HepG2 (cell line): Measurements from ENCODE around the gene NT5DC4. TPM values are rescaled to one million over a fixed set of nuclear protein-coding genes. Genes with fewer than 3 reads are reported as not detected.

Experiments
- ATAC-seq: fragments of 200-7000 bp; cut with Tn5 transposase; 3 replicates; pipeline ENCODE4 v1.9.1; 2020; ENCODE audit warnings: mild to moderate bottlenecking, moderate library complexity
- BruUV-seq: library from RNA; stranded (reverse); fragments of 400-500 nt; replicated peaks from 2 replicates; lab custom pipeline; 2021; lab: Mats Ljungman, UMichigan
- CTCF ChIA-PET: fragments of 300-600 bp; formaldehyde crosslinking; extraction: SDS; loops from one replicate; lab custom pipeline; 2021; ENCODE audit warnings: low total read pairs, inconsistent platforms, low intra/inter-chr PET ratio; lab: Yijun Ruan, JAX
- POLR2A ChIA-PET: fragments of 350-600 bp; sonication (Branson Sonifier 250); formaldehyde crosslinking; loops from one replicate; lab custom pipeline; 2020; ENCODE audit warnings: antibody characterized with exemption, inconsistent platforms; lab: Yijun Ruan, JAX
- DNase-seq: peaks from one replicate; pipeline ENCODE4 v3.0.0-alpha.2; 2015; ENCODE audit warnings: low spot score
- FAIRE-seq: peaks from 3 replicates; lab custom pipeline; 2011; peaks lifted over from hg19 to GRCh38; lab: Jason Lieb, UNC
- H2AFZ ChIP-seq: one replicate; pipeline ENCODE4 v1.6.1; 2011; ENCODE audit warnings: low read length, inconsistent platforms
- H3K27ac ChIP-seq: fragments of 300-600 bp; 3 replicates; pipeline ENCODE4 v1.8.0; 2011; ENCODE audit warnings: mixed run types, mild to moderate bottlenecking, mixed read lengths, low read length, inconsistent platforms; ENCODE audit not compliant: insufficient read depth; ENCODE audit errors: extremely low read length
- H3K27me3 ChIP-seq, 2 experiments: fragments of 200-600 bp in 1 of 2; 2 replicates in 1 of 2; 3 replicates in 1 of 2; pipeline versions ENCODE4 v1.6.0 to v1.8.0; 2011; ENCODE audit warnings: low read length in 2 of 2, mild to moderate bottlenecking in 2 of 2, moderate library complexity in 2 of 2, inconsistent platforms in 1 of 2; ENCODE audit not compliant: insufficient read depth in 2 of 2, control insufficient read depth in 1 of 2
- H3K36me3 ChIP-seq, 2 experiments: fragments of 200-600 bp in 1 of 2; replicated peaks in 1 of 2; 2 replicates in 1 of 2; 3 replicates in 1 of 2; pipeline versions ENCODE4 v1.5.1 to v1.8.0; 2011; ENCODE audit warnings: low read length in 2 of 2, inconsistent platforms in 1 of 2; ENCODE audit not compliant: insufficient read depth in 2 of 2, control insufficient read depth in 1 of 2
- H3K4me1 ChIP-seq: 2 replicates; pipeline ENCODE4 v1.5.1; 2012; ENCODE audit warnings: low read length, inconsistent platforms; ENCODE audit not compliant: insufficient read depth
- H3K4me2 ChIP-seq: 2 replicates; pipeline ENCODE4 v1.6.0; 2011; ENCODE audit warnings: low read depth, low read length, inconsistent platforms
- H3K4me3 ChIP-seq, 3 experiments: fragments of 200-600 bp in 1 of 3; sonication (generic), shearing (Covaris generic) in 1 of 3; replicated peaks in 1 of 3; 2 replicates each; pipeline ENCODE4 v1.5.1; 2011 to 2016; ENCODE audit warnings: low read length in 3 of 3, inconsistent platforms in 2 of 3, low read depth in 2 of 3, mild to moderate bottlenecking in 2 of 3, control low read depth in 1 of 3, mixed read lengths in 1 of 3; ENCODE audit not compliant: insufficient read depth in 1 of 3
- H3K79me2 ChIP-seq: one replicate; pipeline ENCODE4 v1.6.1; 2011; ENCODE audit warnings: low read length, inconsistent platforms; ENCODE audit not compliant: insufficient read depth
- H3K9ac ChIP-seq: 2 replicates; pipeline ENCODE4 v1.6.0; 2011; ENCODE audit warnings: mild to moderate bottlenecking, low read depth, low read length, inconsistent platforms; ENCODE audit not compliant: insufficient read depth
- H3K9me3 ChIP-seq: 2 replicates; pipeline ENCODE4 v1.5.1; 2012; ENCODE audit warnings: mild to moderate bottlenecking, low read length
- H4K20me1 ChIP-seq: 2 replicates; pipeline ENCODE4 v1.6.0; 2011; ENCODE audit warnings: inconsistent platforms, mild to moderate bottlenecking, low read length, moderate library complexity; ENCODE audit not compliant: insufficient read depth
- HNF4G ChIP-seq, 2 experiments: sonication (generic) in 1 of 2; formaldehyde crosslinking in 1 of 2; IDR thresholded peaks; 2 replicates each; pipeline versions ENCODE4 v1.4.0 to v1.6.1; 2011 to 2020; ENCODE audit warnings: borderline replicate concordance in 2 of 2, low read depth in 2 of 2, mild to moderate bottlenecking in 2 of 2, low read length in 1 of 2, missing genetic modification reagents in 1 of 2, moderate library complexity in 1 of 2
- JUNB ChIP-seq: sonication (generic); formaldehyde crosslinking; IDR thresholded peaks from 2 replicates; pipeline ENCODE4 v1.8.0; 2022; ENCODE audit warnings: missing genetic modification reagents, mild to moderate bottlenecking, borderline replicate concordance
- NFIB ChIP-seq: sonication (generic); formaldehyde crosslinking; IDR thresholded peaks from 2 replicates; pipeline ENCODE4 v1.9.0; 2021; ENCODE audit warnings: missing genetic modification reagents, mild to moderate bottlenecking, borderline replicate concordance
- REPIN1 ChIP-seq: sonication (generic); formaldehyde crosslinking; IDR thresholded peaks from 2 replicates; pipeline ENCODE4 v1.8.0; 2022; ENCODE audit warnings: missing genetic modification reagents, low read depth, mild to moderate bottlenecking, borderline replicate concordance
- RNF219 ChIP-seq: sonication (generic); formaldehyde crosslinking; IDR thresholded peaks from 2 replicates; pipeline ENCODE4 v1.5.0; 2020; ENCODE audit warnings: mild to moderate bottlenecking, missing genetic modification reagents
- ZBTB39 ChIP-seq: sonication (generic); formaldehyde crosslinking; IDR thresholded peaks from 2 replicates; pipeline ENCODE4 v1.5.0; 2020; ENCODE audit warnings: missing genetic modification reagents
- ZBTB40 ChIP-seq, 2 experiments: fragments of 450-650 bp in 1 of 2; sonication (generic) in 1 of 2; formaldehyde crosslinking in 1 of 2; IDR thresholded peaks; 2 replicates each; pipeline versions ENCODE4 v1.6.1 to v1.8.0; 2016 to 2022; ENCODE audit warnings: antibody characterized with exemption in 1 of 2, mild to moderate bottlenecking in 1 of 2, missing genetic modification reagents in 1 of 2
- ZNF24 ChIP-seq: fragments of 450-650 bp; IDR thresholded peaks from 2 replicates; pipeline ENCODE4 v1.6.1; 2017; ENCODE audit warnings: antibody characterized with exemption, mild to moderate bottlenecking
- ZNF354B ChIP-seq: sonication (generic); formaldehyde crosslinking; IDR thresholded peaks from 2 replicates; pipeline ENCODE4 v1.8.0; 2022; ENCODE audit warnings: mild to moderate bottlenecking, missing genetic modification reagents
- WGBS: methylation state at CpG from one replicate; pipeline ENCODE4 v1.1.6; 2017; ENCODE audit warnings: low lambda C conversion rate; 5-methylcytosine and 5-hydroxymethylcytosine counted together
- in situ Hi-C: cut with HindIII; loops from 2 replicates; pipeline ENCODE4 v1.10.0; 2017; ENCODE audit warnings: low pct_unique_long_range_greater_than_20kb; ENCODE audit not compliant: extremely low pct_ligation_motif_present
- intact Hi-C: fragments of 100-400 bp; cut with micrococcal nuclease; formaldehyde crosslinking; loops from one replicate; pipeline ENCODE4 v1.10.0; 2022; ENCODE audit not compliant: unreplicated experiment
- polyA plus RNA-seq, 8 experiments: library from polyadenylated mRNA; depleted of rRNA in 3 of 8; stranded (reverse) in 7 of 8; unstranded in 1 of 8; fragments of >200 nt; fragmentation: Illumina TruSeq in 4 of 8; extraction: Trizol in 4 of 8; gene quantifications; 2 replicates each; pipeline versions ENCODE4 v1.2.1 to v1.2.3, GENCODE V29; 2011 to 2016; ENCODE audit warnings: low read depth in 4 of 8, missing spikeins in 1 of 8, mixed read lengths in 1 of 8; ENCODE audit not compliant: insufficient read depth in 1 of 8
- total RNA-seq, 5 experiments: library from RNA; depleted of rRNA; stranded (reverse); fragments of >200 nt; fragmentation: Illumina TruSeq; extraction: Trizol; gene quantifications; 2 replicates each; pipeline ENCODE4 v1.2.3, GENCODE V29; 2016; ENCODE audit warnings: low read depth in 1 of 5

Gene NT5DC4
- total and polyA plus RNA-seq, 2 of the 13 experiments (the other 11 are each of a cell fraction or from before 2014, with no cell fraction given), result 0.04 to 4.2 TPM

GRCh38 chr2:112723995-112724394 is 3.2 kb downstream of the NT5DC4 start:
- Histone ChIP-seq H3K4me2 (no peak overlapping the region), H2AFZ (no peak overlapping the region), H3K27ac (no peak overlapping the region), H3K9me3 (no peaks in the 10 kb centered on the region), H3K36me3 (no peaks in the 10 kb centered on the region), H4K20me1 (no peaks in the 10 kb centered on the region), H3K27me3 (peaks cover 0 to 23% of the 10 kb centered on the region in 2 experiments), H3K9ac (no peak overlapping the region), H3K4me3 (no peak overlapping the region), H3K4me1 (peaks cover 23% of the 10 kb centered on the region), H3K79me2 (no peaks in the 10 kb centered on the region)
- 69% methylated on average over 8 of the region's 8 CpGs for WGBS
- intact Hi-C loops, result loop anchor here (10.0 kb wide), 1 partner anchor 459 kb away; no protein-coding TSS in a partner anchor
- CTCF ChIA-PET, result interaction anchor here (0.6 to 5.8 kb wide), 3 partner anchors 78 to 123 kb away, joined by 3 to 113 read pairs (median 96); partner anchors contain the start of gene SLC20A1
- in situ Hi-C loops, result loop anchor here (5.0 kb wide), 2 partner anchors 97 to 122 kb away; no protein-coding TSS in a partner anchor
- FAIRE-seq, result no peak
- no peak for ATAC-seq
- BruUV-seq, result no TSS peak
- POLR2A ChIA-PET, result interaction anchor here (0.9 to 4.2 kb wide), 2 partner anchors 79 to 140 kb away, joined by 5 to 30 read pairs; partner anchors contain the start of gene CHCHD5
- no peak for DNase-seq
- TF ChIP-seq RNF219 (CRISPR knock-in tag) (no peak), ZNF24 (no peak), ZBTB40 (IDR thresholded peaks at IDR 0.05) (no peak), ZBTB40 (CRISPR knock-in tag; IDR thresholded peaks at IDR 0.05) (no peak), HNF4G (IDR thresholded peaks at IDR 0.05; ENCODE audit: borderline replicate concordance, low read depth, low read length) (no peak), HNF4G (CRISPR knock-in tag; IDR thresholded peaks at IDR 0.05; ENCODE audit: borderline replicate concordance, low read depth) (no peak), JUNB (CRISPR knock-in tag) (no peak), ZBTB39 (CRISPR knock-in tag) (peak; percentile 44; the same call in 1 of the 2 replicates), ZNF354B (CRISPR knock-in tag) (no peak), NFIB (CRISPR knock-in tag) (no peak), REPIN1 (CRISPR knock-in tag) (no peak)
